Activated T-cell treated with anti-CD3 and anti-CD28 coated beads for 48 hours (primary cell): ENCODE data around the gene ATRNL1.
"Not testable (repeated sequence)": the region's sequence is repeated elsewhere in the genome, so short reads cannot be mapped to it uniquely, and the experiment has no call there.

Experiments used
- DNase-seq: peaks from one replicate; pipeline ENCODE4 v3.0.0-alpha.2; 2020; ENCODE audit warnings: low read depth

The ATRNL1 gene

GRCh38 chr10:115214829-115215228, 121.7 kb downstream of the ATRNL1 start:
- DNase-seq, result no peak

GRCh38 chr10:115219203-115219602, 126.0 kb downstream of the ATRNL1 start:
- no peak for DNase-seq

- DNase-seq, result no peak
Measured at GRCh38 chr10:115222039-115222438, 128.9 kb downstream of the ATRNL1 start.

GRCh38 chr10:115239761-115240160, 146.6 kb downstream of the ATRNL1 start:
- no peak for DNase-seq

GRCh38 chr10:115250784-115251183, 157.6 kb downstream of the ATRNL1 start:
- DNase-seq, result no peak

GRCh38 chr10:115253765-115254164, 160.6 kb downstream of the ATRNL1 start:
- not testable (repeated sequence) for DNase-seq

GRCh38 chr10:115272482-115272881, 179.3 kb downstream of the ATRNL1 start:
- DNase-seq, result no peak

- DNase-seq, result no peak
Measured at GRCh38 chr10:115278294-115278693, 185.1 kb downstream of the ATRNL1 start.

- DNase-seq, result no peak
Measured at GRCh38 chr10:115295213-115295805, 202.1 kb downstream of the ATRNL1 start.

GRCh38 chr10:115300080-115300479, 206.9 kb downstream of the ATRNL1 start:
- DNase-seq, result no peak

GRCh38 chr10:115319669-115320068, 226.5 kb downstream of the ATRNL1 start:
- DNase-seq, result not testable (repeated sequence)

- no peak for DNase-seq
Measured at GRCh38 chr10:115321360-115321759, 228.2 kb downstream of the ATRNL1 start.

- no peak for DNase-seq
Measured at GRCh38 chr10:115328331-115328730, 235.2 kb downstream of the ATRNL1 start.

GRCh38 chr10:115335366-115335765, 242.2 kb downstream of the ATRNL1 start:
- DNase-seq, result no peak

- no peak for DNase-seq
Measured at GRCh38 chr10:115355162-115355760, 262.1 kb downstream of the ATRNL1 start.

- DNase-seq, result not testable (repeated sequence)
Measured at GRCh38 chr10:115367920-115368319, 274.8 kb downstream of the ATRNL1 start.

GRCh38 chr10:115379064-115379463, 285.9 kb downstream of the ATRNL1 start:
- DNase-seq, result no peak

- no peak for DNase-seq
Measured at GRCh38 chr10:115384665-115385064, 291.5 kb downstream of the ATRNL1 start.

GRCh38 chr10:115390607-115391006, 297.4 kb downstream of the ATRNL1 start:
- DNase-seq, result no peak

GRCh38 chr10:115398026-115398425, 304.9 kb downstream of the ATRNL1 start:
- no peak for DNase-seq

- DNase-seq, result no peak
Measured at GRCh38 chr10:115402699-115403098, 309.5 kb downstream of the ATRNL1 start.

- DNase-seq, result not testable (repeated sequence)
Measured at GRCh38 chr10:115405838-115406237, 312.7 kb downstream of the ATRNL1 start.

GRCh38 chr10:115409347-115409746, 316.2 kb downstream of the ATRNL1 start:
- DNase-seq, result no peak
